ENCODE results near the gene DNAJC28. TPM values are rescaled to one million over a fixed set of nuclear protein-coding genes. Genes with fewer than 3 reads are reported as not detected.

The DNAJC28 gene
- total and polyA plus RNA-seq, 9 of the 15 experiments (the other 6 are each of a cell fraction or from before 2014, with no cell fraction given): 0.68 to 2.5 (median 1.1) TPM

DNA sequence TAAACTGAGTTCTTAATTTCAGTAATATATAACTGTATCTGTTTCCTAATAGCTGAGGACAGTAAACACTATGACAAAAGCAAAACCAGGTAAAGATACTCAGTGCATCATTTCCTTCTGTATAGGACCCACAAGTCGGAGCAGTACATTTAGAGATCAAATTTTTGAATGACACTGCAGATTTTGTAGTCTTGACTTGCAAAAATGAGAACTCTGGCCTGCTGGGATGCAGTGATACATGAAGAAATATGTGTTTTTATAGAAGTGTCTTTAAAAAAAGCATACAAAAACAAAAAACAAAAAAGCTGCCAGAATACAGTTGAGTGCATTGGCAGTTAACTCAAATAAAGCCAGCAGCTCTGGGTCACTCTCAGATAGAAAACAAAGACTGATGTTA lies 31.4 kb upstream of the DNAJC28 start (continued):
- TF ChIP-seq UBTF (IDR thresholded peaks at IDR 0.05; ENCODE audit: borderline replicate concordance in 1 of 2, low read depth in 2 of 2, low read length in 2 of 2): no peak
- no peak for TF ChIP-seq ELK3 (CRISPR knock-in tag; IDR thresholded peaks at IDR 0.05)
- no peak for TF ChIP-seq ZNF263 (CRISPR knock-in tag; IDR thresholded peaks at IDR 0.05; ENCODE audit: borderline replicate concordance)
- TF ChIP-seq, protein P1, sequence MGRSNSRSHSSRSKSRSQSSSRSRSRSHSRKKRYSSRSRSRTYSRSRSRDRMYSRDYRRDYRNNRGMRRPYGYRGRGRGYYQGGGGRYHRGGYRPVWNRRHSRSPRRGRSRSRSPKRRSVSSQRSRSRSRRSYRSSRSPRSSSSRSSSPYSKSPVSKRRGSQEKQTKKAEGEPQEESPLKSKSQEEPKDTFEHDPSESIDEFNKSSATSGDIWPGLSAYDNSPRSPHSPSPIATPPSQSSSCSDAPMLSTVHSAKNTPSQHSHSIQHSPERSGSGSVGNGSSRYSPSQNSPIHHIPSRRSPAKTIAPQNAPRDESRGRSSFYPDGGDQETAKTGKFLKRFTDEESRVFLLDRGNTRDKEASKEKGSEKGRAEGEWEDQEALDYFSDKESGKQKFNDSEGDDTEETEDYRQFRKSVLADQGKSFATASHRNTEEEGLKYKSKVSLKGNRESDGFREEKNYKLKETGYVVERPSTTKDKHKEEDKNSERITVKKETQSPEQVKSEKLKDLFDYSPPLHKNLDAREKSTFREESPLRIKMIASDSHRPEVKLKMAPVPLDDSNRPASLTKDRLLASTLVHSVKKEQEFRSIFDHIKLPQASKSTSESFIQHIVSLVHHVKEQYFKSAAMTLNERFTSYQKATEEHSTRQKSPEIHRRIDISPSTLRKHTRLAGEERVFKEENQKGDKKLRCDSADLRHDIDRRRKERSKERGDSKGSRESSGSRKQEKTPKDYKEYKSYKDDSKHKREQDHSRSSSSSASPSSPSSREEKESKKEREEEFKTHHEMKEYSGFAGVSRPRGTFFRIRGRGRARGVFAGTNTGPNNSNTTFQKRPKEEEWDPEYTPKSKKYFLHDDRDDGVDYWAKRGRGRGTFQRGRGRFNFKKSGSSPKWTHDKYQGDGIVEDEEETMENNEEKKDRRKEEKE (IDR thresholded peaks at IDR 0.05; ENCODE audit: borderline replicate concordance in 1 of 2, control insufficient read depth in 1 of 2, low read depth in 2 of 2, low read length in 1 of 2): no peak
- TF ChIP-seq, protein P2, sequence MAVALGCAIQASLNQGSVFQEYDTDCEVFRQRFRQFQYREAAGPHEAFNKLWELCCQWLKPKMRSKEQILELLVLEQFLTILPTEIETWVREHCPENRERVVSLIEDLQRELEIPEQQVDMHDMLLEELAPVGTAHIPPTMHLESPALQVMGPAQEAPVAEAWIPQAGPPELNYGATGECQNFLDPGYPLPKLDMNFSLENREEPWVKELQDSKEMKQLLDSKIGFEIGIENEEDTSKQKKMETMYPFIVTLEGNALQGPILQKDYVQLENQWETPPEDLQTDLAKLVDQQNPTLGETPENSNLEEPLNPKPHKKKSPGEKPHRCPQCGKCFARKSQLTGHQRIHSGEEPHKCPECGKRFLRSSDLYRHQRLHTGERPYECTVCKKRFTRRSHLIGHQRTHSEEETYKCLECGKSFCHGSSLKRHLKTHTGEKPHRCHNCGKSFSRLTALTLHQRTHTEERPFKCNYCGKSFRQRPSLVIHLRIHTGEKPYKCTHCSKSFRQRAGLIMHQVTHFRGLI (CRISPR knock-in tag; IDR thresholded peaks at IDR 0.05): no peak
- no peak for TF ChIP-seq ZC3H11A (IDR thresholded peaks at IDR 0.05; ENCODE audit: low read depth, low read length)
- TF ChIP-seq ARID1B (IDR thresholded peaks at IDR 0.05): 0 out of 2 replicates have a peak, but pooled peaks have one; percentile 6
- 0 out of 2 replicates have a peak, but pooled peaks have one; percentile 40 for TF ChIP-seq BACH1 (tag; IDR thresholded peaks at IDR 0.05)
- no peak for TF ChIP-seq NR3C1 (CRISPR knock-in tag; IDR thresholded peaks at IDR 0.05)
- TF ChIP-seq ZKSCAN3 (CRISPR knock-in tag; IDR thresholded peaks at IDR 0.05): no peak
- TF ChIP-seq ZZZ3 (IDR thresholded peaks at IDR 0.05): no peak
- TF ChIP-seq ELF2 (CRISPR knock-in tag; IDR thresholded peaks at IDR 0.05): no peak
- TF ChIP-seq C11orf30 (IDR thresholded peaks at IDR 0.05; ENCODE audit: low read depth): peak; percentile 92
- TF ChIP-seq MTA1 (IDR thresholded peaks at IDR 0.05; ENCODE audit: borderline replicate concordance): no peak
- no peak for TF ChIP-seq U2AF1 (optimal IDR thresholded peaks at IDR 0.05; ENCODE audit: low read depth, low read length)
- no peak for TF ChIP-seq FOXM1 (IDR thresholded peaks at IDR 0.05; ENCODE audit: low read depth)
- no peak for TF ChIP-seq FOXM1 (CRISPR knock-in tag; IDR thresholded peaks at IDR 0.05; ENCODE audit: low read depth)
- no peak for TF ChIP-seq E2F3 (CRISPR knock-in tag; IDR thresholded peaks at IDR 0.05)
- TF ChIP-seq ZFX (CRISPR knock-in tag; IDR thresholded peaks at IDR 0.05): no peak
- TF ChIP-seq MYNN (IDR thresholded peaks at IDR 0.05): no peak
- TF ChIP-seq MYNN (CRISPR knock-in tag; IDR thresholded peaks at IDR 0.05): no peak
- no peak for TF ChIP-seq KLF16 (IDR thresholded peaks at IDR 0.05)
- peak; percentile 79 for TF ChIP-seq NFE2 (IDR thresholded peaks at IDR 0.05; ENCODE audit: low read depth)
- TF ChIP-seq NRF1 (conservative IDR thresholded peaks at IDR 0.05 in 1 of 2, IDR thresholded peaks at IDR 0.05 in 1 of 2): no peak

All from K562 (cell line).